Measurements from ENCODE around the gene FRRS1.

The FRRS1 gene

DNA sequence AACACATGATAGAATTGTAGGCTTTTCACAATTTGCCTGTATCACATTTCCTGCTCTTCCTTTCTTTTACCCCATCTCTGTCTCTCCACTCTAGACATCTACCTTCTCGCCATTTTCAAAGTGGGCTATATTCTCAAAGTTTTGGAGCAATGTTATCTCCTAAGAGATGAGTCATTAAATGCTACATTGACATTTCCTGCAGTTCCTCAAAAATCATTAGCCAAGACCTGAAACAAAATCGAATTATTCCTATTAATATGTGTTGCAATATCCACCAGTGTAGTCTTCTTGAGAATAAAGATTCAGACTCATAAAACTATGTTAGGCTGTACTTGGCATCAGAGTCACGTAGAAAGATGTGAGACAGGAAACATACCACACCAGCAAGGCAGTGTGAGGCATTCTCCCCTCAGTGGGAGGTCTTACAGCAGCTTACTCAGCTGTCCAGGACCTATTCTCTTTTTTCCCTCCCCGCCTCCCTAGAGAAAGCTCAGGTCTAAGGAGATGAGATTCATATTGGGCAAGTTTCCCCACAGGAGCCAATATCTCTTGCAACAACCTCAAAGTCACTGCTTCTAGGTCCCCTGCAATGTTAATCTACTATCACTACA, 38.8 kb downstream of the FRRS1 start:
- no peak for DNase-seq

DNA sequence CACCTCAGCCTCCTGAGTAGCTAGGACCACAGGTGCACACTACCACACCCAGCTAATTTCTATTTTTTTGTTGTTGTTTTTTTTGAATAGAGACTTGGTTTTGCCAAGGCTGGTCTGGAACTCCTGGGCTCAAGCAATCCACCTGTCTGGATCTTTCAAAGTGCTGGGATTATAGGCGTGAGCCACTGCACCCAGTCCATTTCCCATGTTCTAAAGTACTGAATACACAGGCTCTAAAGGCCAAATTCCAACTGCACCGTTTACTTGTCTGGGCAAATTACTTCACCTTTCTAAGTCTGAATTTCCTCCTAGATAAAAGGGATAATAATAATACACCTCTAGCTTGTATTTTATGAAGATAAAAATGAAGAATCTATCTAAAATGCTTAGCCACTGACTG, 39.6 kb downstream of the FRRS1 start:
- no peak for DNase-seq

DNA sequence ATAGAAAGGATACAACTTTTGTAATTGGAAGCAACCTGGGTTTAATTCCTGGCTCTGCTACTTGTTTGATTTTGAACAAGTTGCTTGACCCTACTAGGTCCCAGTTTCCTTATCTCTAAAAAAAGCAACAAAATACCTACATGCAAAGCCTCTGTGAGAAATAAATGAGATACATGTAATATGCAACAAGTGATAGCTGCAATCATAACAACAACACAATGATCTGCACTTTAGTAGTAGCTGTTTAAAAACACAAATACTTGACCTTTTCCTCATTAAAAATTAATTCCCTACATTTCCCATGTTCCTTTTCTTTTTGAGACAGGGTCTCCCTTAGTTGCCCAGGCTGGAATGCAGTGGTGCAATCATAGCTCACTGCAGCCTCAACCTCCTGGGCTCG, 40.0 kb downstream of the FRRS1 start:
- DNase-seq: no peak

- DNase-seq: no peak
These were observed 40.4 kb downstream of the FRRS1 start for GRCh38 chr1:99725996-99726395.

GRCh38 chr1:99723251-99723650, 43.2 kb downstream of the FRRS1 start:
- no peak for DNase-seq

DNA sequence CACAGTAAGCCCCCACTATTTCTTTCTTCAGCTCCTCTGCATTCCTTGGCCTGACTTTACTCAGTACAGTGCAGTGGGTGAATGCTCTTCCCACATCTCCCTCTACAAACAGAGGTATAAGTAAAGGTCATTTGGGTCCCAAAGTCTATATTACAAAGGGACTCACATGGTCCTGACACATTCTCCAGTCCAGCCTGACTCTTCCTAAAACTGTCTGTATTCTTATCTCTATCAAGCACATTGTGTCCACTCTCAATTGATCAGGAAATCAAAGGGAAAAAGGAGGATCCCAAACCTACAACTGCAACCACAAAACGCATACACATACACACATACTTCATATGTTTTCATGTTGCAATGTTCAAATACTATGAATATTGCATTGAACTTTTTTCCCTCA, 49.4 kb downstream of the FRRS1 start:
- DNase-seq: no peak

DNA sequence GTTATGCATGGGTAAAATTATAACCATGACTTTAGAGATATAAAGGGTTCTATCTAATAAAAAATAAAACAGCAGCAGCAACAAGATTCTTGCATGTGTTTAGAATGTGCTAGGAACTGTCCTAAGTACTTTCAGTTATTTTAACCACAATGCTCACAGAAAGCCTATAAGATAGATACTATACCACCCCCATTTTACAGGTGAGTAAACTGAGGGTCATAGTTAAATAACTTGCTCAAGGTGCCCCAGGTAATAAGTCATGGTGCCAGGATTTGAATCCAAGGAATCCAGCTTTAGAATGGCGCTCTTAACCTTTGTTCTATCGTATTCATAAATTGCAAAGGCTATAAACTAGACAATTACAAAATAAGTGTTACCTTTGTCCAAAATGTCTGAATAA, 53.4 kb downstream of the FRRS1 start:
- DNase-seq: no peak

DNA sequence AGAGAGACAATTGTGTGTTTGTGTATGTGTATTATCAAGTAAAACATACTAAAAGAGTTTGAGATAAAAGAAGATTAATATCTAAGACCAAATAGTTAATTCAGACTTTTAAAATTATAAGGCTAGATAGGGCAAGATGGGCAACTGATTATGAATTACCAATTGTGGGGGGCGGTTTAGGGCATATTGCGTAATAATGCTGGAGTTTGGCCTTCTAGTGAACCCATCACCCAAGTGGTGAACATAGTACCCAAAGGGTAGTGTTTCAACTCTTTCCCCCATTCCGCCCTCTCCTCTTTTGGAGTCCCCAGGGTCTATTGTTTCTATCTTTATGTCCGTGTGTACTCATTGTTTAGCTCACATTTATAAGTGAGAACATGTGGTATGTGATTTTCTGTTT, 55.4 kb downstream of the FRRS1 start:
- no peak for DNase-seq

DNA sequence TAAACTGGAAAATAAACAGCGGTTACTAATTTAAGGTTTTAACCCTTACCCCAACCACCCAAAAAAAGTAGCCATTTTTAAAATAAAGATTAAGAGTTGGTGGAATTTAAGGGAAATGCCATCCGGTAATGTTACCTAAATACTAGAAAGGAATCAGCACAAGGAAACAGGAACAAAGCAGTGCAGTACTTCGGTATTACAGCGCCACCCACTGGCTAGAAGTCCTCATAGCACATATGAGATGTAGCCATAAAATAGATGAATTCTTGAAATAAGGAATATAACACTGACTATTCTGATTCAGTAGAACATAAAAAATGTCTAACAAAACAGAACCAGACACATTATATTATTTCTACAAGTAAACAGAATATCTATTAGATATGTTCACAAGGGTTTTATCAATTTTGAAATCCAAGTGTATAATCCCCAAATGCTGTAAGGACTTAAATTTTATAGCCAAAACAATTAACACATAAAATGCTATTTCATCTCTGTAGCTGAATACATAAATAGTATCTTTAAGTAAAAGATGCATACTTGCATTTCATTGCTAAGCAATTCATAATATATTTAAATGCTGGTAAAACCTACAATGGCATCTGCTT, 58.8 kb downstream of the FRRS1 start:
- DNase-seq: peak; percentile 60

DNA sequence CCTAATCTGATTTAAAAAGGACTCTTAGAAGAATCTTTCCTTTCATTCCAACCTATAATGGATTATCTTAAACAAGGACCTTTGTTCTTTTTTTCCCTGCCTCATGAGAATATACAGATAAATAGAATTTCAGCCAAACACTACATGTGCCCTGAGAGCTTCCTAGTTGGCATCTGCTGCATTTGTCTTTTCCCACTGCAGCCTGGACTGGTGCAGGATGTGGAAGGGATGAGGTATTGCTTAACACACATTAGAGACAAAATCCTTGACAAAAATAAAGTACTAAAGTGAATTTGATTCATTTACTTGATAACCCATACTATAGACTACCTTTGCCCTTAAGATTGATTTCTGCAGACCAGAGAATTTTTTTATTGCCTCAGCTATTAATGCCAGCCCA, 61.0 kb downstream of the FRRS1 start:
- DNase-seq: no peak

DNA sequence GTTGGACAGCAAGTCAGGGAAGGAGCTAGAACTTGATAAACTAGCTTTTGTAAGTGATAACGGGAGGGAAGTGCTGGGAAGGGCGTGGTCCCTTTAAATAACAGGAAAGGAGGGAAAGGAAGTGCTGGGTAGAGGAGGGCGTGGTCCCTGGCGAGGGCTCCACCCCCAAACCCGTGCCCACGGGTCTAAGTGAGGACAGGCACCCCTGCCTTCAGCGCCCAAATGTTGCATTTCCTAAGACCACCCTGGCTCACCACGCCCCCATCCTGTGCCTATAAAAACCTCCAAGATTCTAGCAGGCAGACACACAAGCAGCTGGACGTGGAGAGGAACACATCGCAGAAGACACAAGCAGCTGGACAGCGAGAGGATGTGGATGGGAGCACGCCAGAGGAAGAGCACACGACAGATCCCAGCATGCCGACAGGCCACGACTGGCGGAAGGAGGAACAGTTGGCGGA, 62.0 kb downstream of the FRRS1 start:
- DNase-seq: no peak

DNA sequence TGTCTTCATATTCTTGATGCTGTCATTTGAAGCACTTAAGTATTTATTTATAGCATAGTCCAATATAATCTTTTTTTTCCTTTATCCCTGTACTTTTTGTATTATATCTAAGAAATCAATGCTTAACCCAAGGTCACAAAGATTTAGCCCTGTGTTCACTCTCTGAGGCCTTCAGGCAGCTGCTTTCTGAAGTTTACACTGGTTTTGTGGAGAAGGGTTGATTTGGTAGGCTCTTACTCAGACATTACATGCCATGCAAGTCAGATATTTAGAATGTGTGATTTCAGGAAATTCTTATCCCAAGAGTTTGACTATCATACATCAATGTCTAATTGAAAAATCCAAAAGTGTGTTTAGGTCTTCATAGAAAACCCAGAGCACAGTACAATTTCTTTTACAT, 64.2 kb downstream of the FRRS1 start:
- DNase-seq: no peak

GRCh38 chr1:99700020-99700419, 66.4 kb downstream of the FRRS1 start:
- no peak for DNase-seq

GRCh38 chr1:99697580-99697979, 68.9 kb downstream of the FRRS1 start:
- DNase-seq: no peak

- no peak for DNase-seq
These were observed 69.8 kb downstream of the FRRS1 start for GRCh38 chr1:99696616-99697015.

- no peak for DNase-seq
These were observed 75.3 kb downstream of the FRRS1 start for GRCh38 chr1:99691175-99691574.

- peak; percentile 30 for DNase-seq
These were observed 80.8 kb downstream of the FRRS1 start for GRCh38 chr1:99685516-99686180.

GRCh38 chr1:99682291-99682751, 84.1 kb downstream of the FRRS1 start:
- DNase-seq: no peak

- no peak for DNase-seq
These were observed 84.9 kb downstream of the FRRS1 start for GRCh38 chr1:99681583-99681982.

DNA sequence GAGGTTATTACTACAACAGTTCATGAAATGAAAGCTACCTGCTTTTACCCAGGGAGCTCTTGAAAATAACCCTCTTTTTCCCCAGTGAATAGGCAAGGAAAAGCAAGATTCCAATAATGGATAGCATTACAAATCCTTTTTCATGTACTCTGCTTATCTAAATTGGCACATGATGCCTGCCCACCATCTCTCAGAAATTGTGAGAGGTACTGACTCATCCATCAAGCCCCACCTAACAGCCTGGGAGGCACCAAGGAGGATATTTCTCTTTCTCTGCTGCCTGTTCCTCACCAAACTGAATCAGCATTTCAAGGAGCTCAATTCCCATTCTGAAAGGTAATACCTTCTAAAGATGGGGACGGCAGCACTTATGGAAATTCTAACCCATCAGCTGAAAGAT, 86.2 kb downstream of the FRRS1 start:
- DNase-seq: no peak

GRCh38 chr1:99677416-99677815, 89.0 kb downstream of the FRRS1 start:
- no peak for DNase-seq

DNA sequence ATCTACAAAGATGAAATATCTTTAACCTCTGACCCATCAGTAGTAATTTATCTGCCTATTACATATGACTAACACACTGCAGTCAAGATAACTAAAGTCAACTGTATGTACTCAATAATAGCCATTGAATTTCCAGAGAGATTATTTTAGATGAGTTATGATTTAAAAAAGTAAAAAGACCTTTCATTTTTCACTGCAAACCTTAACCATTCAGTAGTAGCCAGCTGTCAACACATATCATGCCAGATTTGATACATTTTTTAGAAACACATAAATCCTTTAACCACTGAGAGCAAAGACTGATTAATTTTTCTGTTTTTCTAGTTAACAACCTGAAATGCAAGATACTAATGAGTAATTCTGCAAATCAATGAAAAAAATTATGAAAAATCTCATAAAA, 89.6 kb downstream of the FRRS1 start:
- no peak for DNase-seq

DNA sequence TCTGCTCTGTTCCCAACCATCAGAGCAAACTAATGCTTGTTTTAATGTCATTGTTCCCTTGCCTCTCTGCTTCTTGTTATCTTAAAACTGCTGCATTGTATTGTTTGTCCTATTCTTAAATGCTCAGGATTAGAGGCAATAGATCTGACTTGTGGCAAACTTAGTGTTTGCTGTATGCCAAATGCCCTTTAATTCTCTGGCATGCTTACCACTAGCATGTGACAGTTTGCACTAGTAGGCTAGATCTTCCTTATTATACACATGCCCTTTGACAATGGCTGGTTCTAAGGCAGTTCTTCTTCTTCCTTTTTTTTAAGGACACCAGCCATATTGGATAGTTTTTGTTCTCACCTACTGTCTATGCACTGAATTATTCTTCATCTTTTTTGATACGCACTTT, 90.4 kb downstream of the FRRS1 start:
- DNase-seq: no peak

DNA sequence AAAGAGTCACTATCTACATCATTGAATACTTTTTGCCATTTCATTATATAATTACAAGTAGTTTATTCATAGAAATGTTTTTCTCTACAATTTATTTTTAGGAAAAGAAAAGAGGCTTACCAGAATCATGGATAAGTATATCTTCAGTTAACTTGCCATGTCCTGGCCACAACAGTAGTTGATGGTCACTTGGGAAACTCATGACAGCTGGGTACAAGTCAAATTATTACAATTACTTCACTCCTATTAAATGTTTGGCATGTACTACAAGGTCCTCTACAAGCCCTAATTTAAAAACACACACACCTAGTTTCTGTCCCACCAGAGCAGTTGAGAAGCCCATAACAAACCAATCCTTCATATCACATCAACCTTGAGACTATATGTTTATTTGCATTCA, 91.1 kb downstream of the FRRS1 start:
- DNase-seq: no peak

Data from CD4-positive, alpha-beta T cell treated with Interleukin-10 for 1 hour (primary cell).